A673 (cell line): ENCODE measurements around the gene PGRMC1.

Source experiments
- EZH2 ChIP-seq: fragments of 200-600 bp; sonication (generic); IDR thresholded peaks from 2 replicates; pipeline ENCODE4 v1.6.1; 2017; ENCODE audit warnings: borderline replicate concordance, low read depth, mild to moderate bottlenecking, mixed read lengths, antibody characterized with exemption, low read length; ENCODE audit not compliant: poor library complexity, severe bottlenecking
- TF ChIP-seq, protein P1 (sequence below): fragments of 300-800, 200-600 bp; sonication (generic); conservative IDR thresholded peaks from 2 replicates; pipeline ENCODE4 v1.5.1; 2017; ENCODE audit warnings: low read depth, mild to moderate bottlenecking, antibody characterized with exemption, low read length, moderate library complexity, mixed read lengths

DNA sequence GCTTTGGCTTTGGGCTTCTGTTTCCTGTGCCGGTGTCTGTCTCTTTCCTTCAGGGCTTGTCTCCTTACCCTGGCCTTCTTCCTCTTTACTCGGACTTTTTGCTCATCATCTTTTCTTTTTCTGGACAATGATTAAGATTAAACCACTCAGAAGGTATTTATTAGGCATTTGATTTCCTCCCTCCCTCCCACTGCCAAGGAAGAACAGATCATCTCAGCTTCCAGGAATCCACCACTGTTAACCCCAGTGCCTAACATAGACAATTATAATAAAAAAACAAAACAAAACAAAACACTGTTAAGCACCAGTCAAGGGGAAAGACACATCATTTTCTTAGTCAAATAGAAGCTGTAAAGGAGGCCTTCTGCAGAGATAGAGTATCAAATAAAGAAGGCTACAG, 16.6 kb downstream of the PGRMC1 start:
- TF ChIP-seq, protein P1, sequence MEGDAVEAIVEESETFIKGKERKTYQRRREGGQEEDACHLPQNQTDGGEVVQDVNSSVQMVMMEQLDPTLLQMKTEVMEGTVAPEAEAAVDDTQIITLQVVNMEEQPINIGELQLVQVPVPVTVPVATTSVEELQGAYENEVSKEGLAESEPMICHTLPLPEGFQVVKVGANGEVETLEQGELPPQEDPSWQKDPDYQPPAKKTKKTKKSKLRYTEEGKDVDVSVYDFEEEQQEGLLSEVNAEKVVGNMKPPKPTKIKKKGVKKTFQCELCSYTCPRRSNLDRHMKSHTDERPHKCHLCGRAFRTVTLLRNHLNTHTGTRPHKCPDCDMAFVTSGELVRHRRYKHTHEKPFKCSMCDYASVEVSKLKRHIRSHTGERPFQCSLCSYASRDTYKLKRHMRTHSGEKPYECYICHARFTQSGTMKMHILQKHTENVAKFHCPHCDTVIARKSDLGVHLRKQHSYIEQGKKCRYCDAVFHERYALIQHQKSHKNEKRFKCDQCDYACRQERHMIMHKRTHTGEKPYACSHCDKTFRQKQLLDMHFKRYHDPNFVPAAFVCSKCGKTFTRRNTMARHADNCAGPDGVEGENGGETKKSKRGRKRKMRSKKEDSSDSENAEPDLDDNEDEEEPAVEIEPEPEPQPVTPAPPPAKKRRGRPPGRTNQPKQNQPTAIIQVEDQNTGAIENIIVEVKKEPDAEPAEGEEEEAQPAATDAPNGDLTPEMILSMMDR = no peak
- TF ChIP-seq EZH2 = no peak
